Measurements from ENCODE around the gene PUM2. TPM values are rescaled to one million over a fixed set of nuclear protein-coding genes. Genes with fewer than 3 reads are reported as not detected.
A peak's percentile ranks its signal among the peaks of the same experiment; 100 is the strongest.

The PUM2 gene
- total RNA-seq, 4 donors from 2014 or later, result 61.2 to 88.3 (median 74.8) TPM

- no peak for DNase-seq
- H3K4me1 ChIP-seq, result peaks cover 0 to 30% (median 0%) of the 10 kb centered on the region in 4 donors
- no peaks in the 10 kb centered on the region for H3K27me3 ChIP-seq
- H3K36me3 ChIP-seq, result peaks cover 0 to 23% (median 0%) of the 10 kb centered on the region in 3 donors
- H3K4me3 ChIP-seq, result no peak overlapping the region
- no peak for TF ChIP-seq POLR2A (IDR thresholded peaks at IDR 0.05)
- TF ChIP-seq, protein P1, sequence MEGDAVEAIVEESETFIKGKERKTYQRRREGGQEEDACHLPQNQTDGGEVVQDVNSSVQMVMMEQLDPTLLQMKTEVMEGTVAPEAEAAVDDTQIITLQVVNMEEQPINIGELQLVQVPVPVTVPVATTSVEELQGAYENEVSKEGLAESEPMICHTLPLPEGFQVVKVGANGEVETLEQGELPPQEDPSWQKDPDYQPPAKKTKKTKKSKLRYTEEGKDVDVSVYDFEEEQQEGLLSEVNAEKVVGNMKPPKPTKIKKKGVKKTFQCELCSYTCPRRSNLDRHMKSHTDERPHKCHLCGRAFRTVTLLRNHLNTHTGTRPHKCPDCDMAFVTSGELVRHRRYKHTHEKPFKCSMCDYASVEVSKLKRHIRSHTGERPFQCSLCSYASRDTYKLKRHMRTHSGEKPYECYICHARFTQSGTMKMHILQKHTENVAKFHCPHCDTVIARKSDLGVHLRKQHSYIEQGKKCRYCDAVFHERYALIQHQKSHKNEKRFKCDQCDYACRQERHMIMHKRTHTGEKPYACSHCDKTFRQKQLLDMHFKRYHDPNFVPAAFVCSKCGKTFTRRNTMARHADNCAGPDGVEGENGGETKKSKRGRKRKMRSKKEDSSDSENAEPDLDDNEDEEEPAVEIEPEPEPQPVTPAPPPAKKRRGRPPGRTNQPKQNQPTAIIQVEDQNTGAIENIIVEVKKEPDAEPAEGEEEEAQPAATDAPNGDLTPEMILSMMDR (IDR thresholded peaks at IDR 0.05), result no peak
- H3K9me3 ChIP-seq, result no peaks in the 10 kb centered on the region
- peak overlapping the region in 3 of 4 donors; percentile 53 to 91 (median 89) for H3K27ac ChIP-seq
Observed at GRCh38 chr2:20198796-20199632, 151.6 kb downstream of the PUM2 start.

Small RNA genes lying within 50 kb of the gene (small RNA-seq; reads per million reads assigned to genes)
- gene RNU7-113P, result 0 reads per million in 2 donors

Other genes with a start within 250 kb of the PUM2 start
- gene SDC1, start 125.7 kb downstream of the PUM2 start, total RNA-seq, result 100 to 1,000 TPM in 3 of 4 donors, 10 to 100 TPM in 1; 25.6 to 343 (median 197) TPM
- 100 to 1,000 TPM in 3 of 4 donors, 10 to 100 TPM in 1; 61.6 to 488 (median 202) TPM for gene RHOB, start 96.2 kb upstream of the PUM2 start, total RNA-seq